ENCODE results near the gene C20orf144. TPM values are rescaled to one million over a fixed set of nuclear protein-coding genes. Genes with fewer than 3 reads are reported as not detected.

C20orf144 gene
- total and polyA plus RNA-seq, 9 of the 15 experiments (the other 6 are each of a cell fraction or from before 2014, with no cell fraction given), result 0.04 to 0.23 (median 0.11) TPM; not detected in 2

DNA sequence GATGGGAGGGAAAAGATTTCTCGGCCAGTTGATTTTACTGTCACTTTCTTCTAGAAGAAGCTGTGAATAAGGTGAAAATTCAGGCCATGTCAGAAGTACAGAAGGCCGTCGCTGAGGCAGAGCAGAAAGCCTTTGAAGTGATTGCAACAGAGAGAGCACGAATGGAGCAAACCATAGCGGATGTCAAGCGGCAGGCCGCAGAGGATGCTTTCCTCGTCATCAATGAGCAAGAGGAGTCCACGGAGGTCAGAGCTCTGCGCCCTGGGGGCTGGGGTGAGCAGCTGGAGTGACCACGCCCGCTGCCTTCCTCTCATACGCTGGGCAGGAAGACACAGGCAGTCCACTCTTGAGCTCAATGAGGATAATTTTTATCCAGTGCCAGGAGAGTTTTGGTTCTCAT, 21.8 kb upstream of the C20orf144 start:
- in situ Hi-C loops (cut with MboI) (no loop called here), intact Hi-C loops (cut with micrococcal nuclease) (no loop called here)
- ChIA-PET POLR2A (interaction anchor here (0.6 to 1.1 kb wide), 5 partner anchors 8 to 729 kb away, joined by 3 to 7 read pairs (median 4); no protein-coding TSS in a partner anchor), CTCF (ENCODE audit: low intra/inter-chr PET ratio) (no interaction called here)
- Histone ChIP-seq H3K4me2 (ENCODE audit: insufficient read depth, low read length) (no peak overlapping the region), H3K27me3 (ENCODE audit: control insufficient read depth in 2 of 2, insufficient read depth in 2 of 2, low read length in 2 of 2) (no peaks in the 10 kb centered on the region), H3K4me3 (no peak overlapping the region), H2AFZ (ENCODE audit: low read depth, low read length) (no peak overlapping the region), H3K9me3 (replicated peaks; ENCODE audit: control insufficient read depth, insufficient read depth, low read depth, low read length) (no peaks in the 10 kb centered on the region), H3K36me3 (ENCODE audit: control insufficient read depth, insufficient read depth, low read length) (peaks cover 38% of the 10 kb centered on the region), H3K27ac (ENCODE audit: extremely low read depth, low read depth, low read length) (no peak overlapping the region), H3K4me1 (replicated peaks in 1 of 2; ENCODE audit: control insufficient read depth in 2 of 2, insufficient read depth in 2 of 2, low read length in 2 of 2) (peaks cover 3 to 10% of the 10 kb centered on the region in 2 experiments; a peak in 2 of 5 replicates), H3K9ac (ENCODE audit: insufficient read depth in 1 of 2, low read depth in 2 of 2, low read length in 2 of 2) (peak overlapping the region in 1 of 2 experiments; percentile 56; a peak in 1 of 4 replicates), H4K20me1 (replicated peaks; ENCODE audit: control insufficient read depth, insufficient read depth, low read length) (no peaks in the 10 kb centered on the region), H3K79me2 (ENCODE audit: control insufficient read depth, insufficient read depth, low read length) (no peaks in the 10 kb centered on the region), H3K9me1 (ENCODE audit: control insufficient read depth, insufficient read depth, low read length) (peaks cover 3% of the 10 kb centered on the region)
- FAIRE-seq, result no peak
- TF ChIP-seq ZNF197 (CRISPR knock-in tag; IDR thresholded peaks at IDR 0.05; ENCODE audit: low read depth) (no peak), KLF16 (IDR thresholded peaks at IDR 0.05) (no peak), BHLHE40 (IDR thresholded peaks at IDR 0.05; ENCODE audit: low read length) (no peak), BRD4 (IDR thresholded peaks at IDR 0.05) (no peak), KHSRP (IDR thresholded peaks at IDR 0.05) (no peak), DIDO1 (tag; IDR thresholded peaks at IDR 0.05; ENCODE audit: low read depth) (no peak), TRIM24 (IDR thresholded peaks at IDR 0.05) (no peak)
- BruUV-seq (replicated peaks), result no TSS peak
- no peak for DNase-seq (ENCODE audit: extremely low read depth in 1 of 4, low spot score in 3 of 4)
- ATAC-seq, result no peak
- 68% methylated on average over 11 of the region's 13 CpGs for WGBS (ENCODE audit: insufficient coverage, low coverage, missing lambda C conversion rate)

All from K562 (cell line).